GM12878 (cell line): ENCODE results near the gene ARSA. TPM values are rescaled to one million over a fixed set of nuclear protein-coding genes. Genes with fewer than 3 reads are reported as not detected.

ENCODE experiments used
- CHD1 ChIP-seq: IDR thresholded peaks from 2 replicates; pipeline ENCODE4 v1.6.1; 2012; ENCODE audit warnings: low read depth, low read length, improper control_type of control experiment
- CUX1 ChIP-seq: IDR thresholded peaks from 2 replicates; pipeline ENCODE4 v1.6.1; 2012; ENCODE audit warnings: improper control_type of control experiment, low read depth, low read length; ENCODE audit not compliant: insufficient replicate concordance
- EGR1 ChIP-seq, 2 experiments: IDR thresholded peaks; 1 replicate in 1 of 2; 2 replicates in 1 of 2; pipeline ENCODE4 v1.6.1; 2011 to 2012; ENCODE audit warnings: low read depth in 2 of 2, low read length in 2 of 2, borderline replicate concordance in 1 of 2, mild to moderate bottlenecking in 1 of 2, moderate library complexity in 1 of 2
- ELK1 ChIP-seq: IDR thresholded peaks from 2 replicates; pipeline ENCODE4 v1.6.1; 2012; ENCODE audit warnings: low read depth, low read length, improper control_type of control experiment
- HDAC2 ChIP-seq: fragments of 200-600 bp; sonication (generic); IDR thresholded peaks from 2 replicates; pipeline ENCODE4 v1.6.1; 2017
- HDGF ChIP-seq: fragments of 450-650 bp; IDR thresholded peaks from 2 replicates; pipeline ENCODE4 v1.6.1; 2016; ENCODE audit warnings: antibody characterized with exemption
- NBN ChIP-seq: fragments of 450-650 bp; IDR thresholded peaks from 2 replicates; pipeline ENCODE4 v1.6.1; 2016
- NFXL1 ChIP-seq: fragments of 450-650 bp; IDR thresholded peaks from 2 replicates; pipeline ENCODE4 v1.6.1; 2017; ENCODE audit warnings: antibody characterized with exemption, mild to moderate bottlenecking, borderline replicate concordance
- NFYA ChIP-seq: IDR thresholded peaks from 2 replicates; pipeline ENCODE4 v1.6.1; 2011; ENCODE audit warnings: low read depth, mild to moderate bottlenecking, low read length, improper control_type of control experiment, borderline replicate concordance
- NKRF ChIP-seq: fragments of 450-650 bp; conservative IDR thresholded peaks from 2 replicates; pipeline ENCODE4 v1.6.1; 2017; ENCODE audit warnings: mild to moderate bottlenecking, moderate library complexity
- POLR2AphosphoS2 ChIP-seq: IDR thresholded peaks from 2 replicates; pipeline ENCODE4 v1.6.1; 2011; ENCODE audit warnings: low read depth, mild to moderate bottlenecking, low read length, improper control_type of control experiment, moderate library complexity
- POU2F2 ChIP-seq: IDR thresholded peaks from 3 replicates; pipeline ENCODE4 v1.6.1; 2011; ENCODE audit warnings: low read depth, mild to moderate bottlenecking, low read length, borderline replicate concordance
- RAD21 ChIP-seq: IDR thresholded peaks from 2 replicates; pipeline ENCODE4 v1.6.1; 2011; ENCODE audit warnings: mild to moderate bottlenecking, low read depth, low read length, moderate library complexity; ENCODE audit not compliant: insufficient read depth
- RUNX3 ChIP-seq: IDR thresholded peaks from 2 replicates; pipeline ENCODE4 v1.6.1; 2012; ENCODE audit warnings: low read length, inconsistent platforms
- SMC3 ChIP-seq: IDR thresholded peaks from 2 replicates; pipeline ENCODE4 v1.6.1; 2011; ENCODE audit warnings: low read length, improper control_type of control experiment, borderline replicate concordance
- TCF12 ChIP-seq: IDR thresholded peaks from 2 replicates; pipeline ENCODE4 v1.6.1; 2011; ENCODE audit warnings: low read depth, mild to moderate bottlenecking, low read length
- ZBED1 ChIP-seq: IDR thresholded peaks from 2 replicates; pipeline ENCODE4 v1.6.1; 2016; ENCODE audit warnings: borderline replicate concordance
- ZNF24 ChIP-seq: fragments of 450-650 bp; IDR thresholded peaks from 2 replicates; pipeline ENCODE4 v1.6.1; 2017; ENCODE audit warnings: antibody characterized with exemption, mild to moderate bottlenecking
- ZNF687 ChIP-seq: fragments of 450-650 bp; IDR thresholded peaks from 2 replicates; pipeline ENCODE4 v1.6.1; 2017; ENCODE audit warnings: mild to moderate bottlenecking, moderate library complexity
- polyA plus RNA-seq, 11 experiments: library from polyadenylated mRNA; depleted of rRNA in 4 of 11; unstranded in 6 of 11; stranded (reverse) in 5 of 11; fragments of >200 nt; fragmentation: Nextera tagmentation in 4 of 11; fragmentation: Illumina TruSeq in 1 of 11; extraction: Ambion mirVana in 4 of 11; extraction: Trizol in 1 of 11; gene quantifications; 1 replicate in 1 of 11; 2 replicates in 10 of 11; pipeline versions ENCODE4 v1.2.1 to v1.2.3, GENCODE V29; 2011 to 2016; ENCODE audit warnings: inconsistent platforms in 2 of 11, missing spikeins in 2 of 11, low read depth in 1 of 11
- total RNA-seq, 4 experiments: library from RNA; depleted of rRNA in 3 of 4; stranded (reverse); fragments of >200 nt in 3 of 4; fragmentation: Illumina TruSeq in 1 of 4; extraction: Trizol in 1 of 4; gene quantifications; 2 replicates each; pipeline versions ENCODE4 v1.2.1 to v1.2.3, GENCODE V29; 2013 to 2021

Gene ARSA
- total and polyA plus RNA-seq, 10 of the 15 experiments (the other 5 are each of a cell fraction or from before 2014, with no cell fraction given): 0.39 to 26.3 (median 9.8) TPM

- TF ChIP-seq CHD1 (no peak), EGR1 (IDR thresholded peaks at IDR 0.05; ENCODE audit: borderline replicate concordance in 1 of 2, low read depth in 2 of 2, low read length in 2 of 2) (no peak), ZNF687 (no peak), SMC3 (no peak), CUX1 (no peak), NFYA (no peak), NBN (0 out of 2 replicates have a peak, but pooled peaks have one; percentile 45), ZBED1 (no peak), RUNX3 (peak; percentile 85), POU2F2 (peak; percentile 73; the same call in 2 of the 3 replicates), NFXL1 (no peak), POLR2AphosphoS2 (no peak), ELK1 (no peak), ZNF24 (no peak), HDAC2 (no peak), HDGF (no peak), RAD21 (no peak), NKRF (no peak), TCF12 (no peak)
Observed at GRCh38 chr22:50621356-50621880, 6.5 kb downstream of the ARSA start (continued).
